HG02588 (cell line): Measurements from ENCODE around the gene ZBTB32.

Experiments
- ATAC-seq: cut with Tn5 transposase; IDR thresholded peaks from one replicate; pipeline ENCODE4 v1.9.1; 2021; ENCODE audit warnings: mild to moderate bottlenecking, moderate library complexity; ENCODE audit not compliant: unreplicated experiment

Gene ZBTB32

GRCh38 chr19:35750167-35750566 lies 45.8 kb downstream of the ZBTB32 start:
- no peak for ATAC-seq

GRCh38 chr19:35751839-35752745 lies 47.7 kb downstream of the ZBTB32 start:
- no peak for ATAC-seq

- ATAC-seq = no peak
These were observed 48.5 kb downstream of the ZBTB32 start for GRCh38 chr19:35752746-35753350.

GRCh38 chr19:35753634-35754369 lies 49.4 kb downstream of the ZBTB32 start:
- no peak for ATAC-seq

- ATAC-seq = no peak
These were observed 50.2 kb downstream of the ZBTB32 start for GRCh38 chr19:35754370-35755130.

- ATAC-seq = no peak
These were observed 50.8 kb downstream of the ZBTB32 start for GRCh38 chr19:35755131-35755549.

GRCh38 chr19:35755550-35756376 lies 51.4 kb downstream of the ZBTB32 start:
- ATAC-seq = no peak

- ATAC-seq = no peak
These were observed 52.2 kb downstream of the ZBTB32 start, which contains the start of gene HSPB6 for GRCh38 chr19:35756377-35757230. TSS of gene HSPB6 (minus strand) at chr19:35757029. CDS start at chr19:35757008, 21 bp downstream.

- no peak for ATAC-seq
These were observed 52.9 kb downstream of the ZBTB32 start for GRCh38 chr19:35757231-35757748.

- ATAC-seq = peak; percentile 93
These were observed 53.6 kb downstream of the ZBTB32 start, which contains the start of gene PROSER3 for GRCh38 chr19:35757749-35758608. TSS of gene PROSER3 (plus strand) at chr19:35758176. CDS start at chr19:35758216, 40 bp downstream.

GRCh38 chr19:35759697-35760096 lies 55.3 kb downstream of the ZBTB32 start:
- ATAC-seq = no peak

- no peak for ATAC-seq
These were observed 56.5 kb downstream of the ZBTB32 start for GRCh38 chr19:35760711-35761349.

- ATAC-seq = no peak
These were observed 60.3 kb downstream of the ZBTB32 start for GRCh38 chr19:35764432-35765315.
